ENCODE measurements around the gene PTGDS.

PTGDS gene

DNA sequence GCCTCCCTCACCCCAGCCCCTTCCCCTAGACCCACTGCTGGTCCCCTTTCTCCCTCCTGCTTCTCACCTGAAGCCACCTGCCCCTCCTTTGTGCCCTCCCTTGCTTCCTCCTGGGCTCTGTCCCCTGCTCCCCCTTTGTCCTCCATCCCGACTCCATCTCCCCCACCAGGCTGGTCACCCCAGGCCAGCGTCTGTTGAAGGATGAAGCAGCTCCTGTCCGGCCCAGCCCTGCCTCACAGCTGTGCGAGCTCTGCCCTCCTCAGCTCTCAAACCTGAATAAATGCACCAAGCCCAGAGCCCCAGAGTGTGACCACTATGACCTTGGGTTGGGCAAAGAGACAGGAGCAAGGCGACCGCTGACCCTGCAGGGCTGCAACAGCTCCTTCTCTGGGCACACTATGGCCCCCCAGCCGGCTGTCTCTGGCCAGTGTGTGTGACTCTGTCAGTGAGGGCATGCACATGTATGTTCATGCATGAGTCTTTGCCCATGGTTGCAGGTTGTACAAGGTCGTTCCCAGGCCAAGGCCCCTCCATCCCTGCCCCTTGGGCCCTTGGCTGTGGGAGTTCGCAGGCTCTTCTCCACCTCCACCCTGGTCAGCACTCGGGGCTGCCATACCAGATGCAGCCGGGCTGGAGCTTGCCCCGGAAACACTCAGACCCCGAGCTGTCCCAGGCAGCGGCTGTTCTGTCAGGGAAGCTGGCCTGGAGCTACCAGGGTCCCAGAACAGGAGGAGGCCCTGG lies 21.9 kb upstream of the PTGDS start:
- H3K4me3 ChIP-seq, result no peak overlapping the region
- no peak overlapping the region for H3K27ac ChIP-seq

DNA sequence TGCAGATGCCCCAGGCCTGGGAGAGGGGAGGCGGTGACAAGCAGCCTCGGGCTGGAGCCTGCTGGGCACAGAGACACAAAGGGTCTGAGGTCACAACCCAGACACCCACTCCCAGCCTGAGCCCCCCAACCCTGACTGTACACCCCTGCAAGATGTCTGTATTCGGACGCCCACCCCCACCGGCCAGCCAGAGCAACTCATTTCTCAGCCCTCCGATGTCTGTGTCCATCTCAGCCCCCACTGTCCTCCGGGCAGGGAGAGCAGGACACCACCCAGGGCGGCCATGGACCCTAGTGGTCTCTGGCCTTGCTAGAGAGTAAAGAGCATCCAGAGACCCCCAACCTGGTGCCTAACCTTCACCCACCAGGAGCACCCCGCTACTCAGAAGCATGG lies 21.4 kb upstream of the PTGDS start:
- H3K4me3 ChIP-seq, result no peak overlapping the region
- no peak overlapping the region for H3K27ac ChIP-seq

DNA sequence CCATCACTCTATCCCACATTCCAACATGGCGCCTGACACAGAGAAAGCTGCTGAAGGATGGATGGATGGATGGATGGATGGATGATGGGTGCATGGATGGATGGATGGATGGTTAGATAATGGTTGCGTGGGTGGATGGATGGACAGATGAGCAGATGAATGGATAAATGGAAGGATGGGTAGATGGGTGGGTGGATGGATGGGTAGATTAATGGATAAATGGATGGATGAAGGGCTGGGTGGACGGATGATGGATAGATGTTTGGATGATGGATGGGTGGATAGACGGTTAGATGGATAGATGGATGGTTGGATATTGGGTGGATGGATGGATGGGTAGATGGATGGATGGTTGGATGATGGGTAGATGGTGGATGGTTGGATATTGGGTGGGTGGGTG lies 20.7 kb upstream of the PTGDS start:
- Histone ChIP-seq H3K27ac (no peak overlapping the region), H3K4me3 (no peak overlapping the region)

DNA sequence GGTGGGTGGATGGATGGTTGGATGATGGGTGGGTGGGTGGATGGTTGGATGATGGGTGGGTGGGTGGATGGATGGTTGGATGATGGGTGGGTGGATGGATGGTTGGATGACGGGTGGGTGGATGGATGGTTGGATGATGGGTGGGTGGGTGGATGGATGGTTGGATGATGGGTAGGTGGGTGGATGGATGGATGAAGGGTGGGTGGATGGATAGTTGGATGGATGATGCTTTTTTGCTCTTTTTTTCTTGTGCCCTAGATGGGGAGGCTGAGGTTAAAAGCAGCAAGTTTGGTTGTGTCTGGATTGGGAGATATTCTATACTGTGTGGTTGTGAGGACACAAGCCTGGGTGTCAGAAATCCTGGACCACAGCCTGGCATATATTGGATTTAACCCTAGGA lies 19.8 kb upstream of the PTGDS start:
- Histone ChIP-seq H3K27ac (no peak overlapping the region), H3K4me3 (no peak overlapping the region)

DNA sequence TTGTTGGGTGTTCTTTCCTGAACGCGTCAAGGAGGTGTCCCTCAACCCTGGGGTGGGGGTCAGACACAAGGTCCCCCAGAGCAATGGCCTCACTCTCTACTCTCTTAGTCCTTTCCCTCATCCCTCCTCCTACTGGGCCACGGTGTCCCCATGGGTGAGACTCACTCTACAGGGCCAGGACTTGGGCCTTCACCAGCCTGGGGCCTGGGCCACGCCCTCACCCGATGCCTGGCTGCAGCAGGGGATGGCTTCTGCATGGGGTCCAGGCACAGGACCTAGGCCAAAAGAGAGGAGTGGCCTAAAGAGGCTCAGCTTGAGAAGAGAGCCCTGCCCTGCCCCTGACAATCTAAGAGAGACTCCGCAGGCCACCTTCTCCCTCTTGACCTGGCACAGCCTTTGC lies 19.4 kb upstream of the PTGDS start:
- Histone ChIP-seq H3K4me3 (no peak overlapping the region), H3K27ac (no peak overlapping the region)

DNA sequence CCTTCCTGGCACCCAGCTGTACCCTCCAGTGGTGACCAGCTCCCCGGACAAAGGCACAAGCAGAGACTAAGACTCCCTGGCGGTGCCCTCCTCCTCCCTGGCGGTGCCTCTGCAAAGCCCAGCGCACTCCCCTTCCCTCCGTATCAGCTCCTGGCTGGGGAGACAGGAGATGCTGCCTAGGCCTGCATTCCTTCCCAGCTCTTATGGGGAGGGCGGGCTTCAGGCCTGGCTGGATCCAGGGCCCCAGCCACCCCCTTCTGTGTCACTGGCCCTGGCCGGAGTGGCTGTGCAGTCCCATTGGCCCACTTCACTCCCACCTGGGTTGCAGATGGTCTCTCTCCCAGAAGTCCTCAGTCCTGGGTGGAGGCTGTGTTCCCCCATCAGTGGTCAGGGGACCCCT lies 18.8 kb upstream of the PTGDS start:
- H3K27ac ChIP-seq, result no peak overlapping the region

DNA sequence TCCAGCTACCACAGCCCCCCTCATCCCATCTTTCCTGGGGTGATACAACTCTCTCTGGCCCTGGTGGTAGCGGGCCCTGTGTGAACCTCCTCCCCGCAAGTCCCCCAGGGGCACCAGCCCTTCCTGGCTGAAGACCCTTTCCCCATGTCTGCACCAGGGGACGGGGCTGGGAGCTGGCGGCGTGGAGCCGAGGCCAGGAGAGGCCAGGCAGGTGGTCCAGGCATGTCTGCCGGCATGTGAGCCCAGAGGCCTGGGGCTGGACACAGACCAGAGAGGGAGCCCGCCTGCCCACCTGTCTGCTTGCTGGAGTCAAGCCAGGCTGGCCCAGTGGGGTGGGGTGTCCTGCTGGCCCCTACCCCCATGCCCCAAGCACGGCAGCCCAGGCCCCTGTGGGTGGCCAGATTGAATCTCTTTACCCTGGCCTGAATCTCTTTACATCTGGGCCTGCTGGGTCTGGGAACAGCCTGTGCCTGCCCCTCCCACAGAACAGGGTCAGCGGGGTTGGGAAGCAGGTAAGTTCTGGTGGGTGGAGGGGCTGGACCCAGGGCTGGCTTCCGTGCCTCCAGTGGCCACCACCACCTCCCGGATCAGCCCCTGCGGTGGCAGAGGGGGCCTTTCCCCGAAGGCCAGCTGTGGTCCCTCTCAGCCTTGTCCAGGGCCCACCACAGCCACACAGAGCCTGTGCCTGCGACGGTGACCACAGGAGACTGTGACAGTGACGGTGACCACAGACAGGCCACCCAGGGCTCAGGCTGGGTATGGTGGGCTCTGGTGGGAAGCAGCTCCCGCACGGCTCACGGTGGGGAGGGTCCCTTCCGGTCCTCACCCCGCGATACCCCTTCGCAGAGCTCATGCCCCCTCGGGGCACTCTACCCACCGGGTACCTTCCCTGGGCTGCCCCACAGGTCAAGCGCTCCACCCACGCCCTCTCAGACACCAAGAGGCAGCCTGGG lies 18.1 kb upstream of the PTGDS start:
- Histone ChIP-seq H3K27ac (peak overlapping the region in 6 of 21 experiments; percentile 12 to 80 (median 53)), H3K4me3 (no peak overlapping the region)

More for the DNA sequence above, 18.8 kb upstream of the PTGDS start:
- no peak overlapping the region for H3K4me3 ChIP-seq

DNA sequence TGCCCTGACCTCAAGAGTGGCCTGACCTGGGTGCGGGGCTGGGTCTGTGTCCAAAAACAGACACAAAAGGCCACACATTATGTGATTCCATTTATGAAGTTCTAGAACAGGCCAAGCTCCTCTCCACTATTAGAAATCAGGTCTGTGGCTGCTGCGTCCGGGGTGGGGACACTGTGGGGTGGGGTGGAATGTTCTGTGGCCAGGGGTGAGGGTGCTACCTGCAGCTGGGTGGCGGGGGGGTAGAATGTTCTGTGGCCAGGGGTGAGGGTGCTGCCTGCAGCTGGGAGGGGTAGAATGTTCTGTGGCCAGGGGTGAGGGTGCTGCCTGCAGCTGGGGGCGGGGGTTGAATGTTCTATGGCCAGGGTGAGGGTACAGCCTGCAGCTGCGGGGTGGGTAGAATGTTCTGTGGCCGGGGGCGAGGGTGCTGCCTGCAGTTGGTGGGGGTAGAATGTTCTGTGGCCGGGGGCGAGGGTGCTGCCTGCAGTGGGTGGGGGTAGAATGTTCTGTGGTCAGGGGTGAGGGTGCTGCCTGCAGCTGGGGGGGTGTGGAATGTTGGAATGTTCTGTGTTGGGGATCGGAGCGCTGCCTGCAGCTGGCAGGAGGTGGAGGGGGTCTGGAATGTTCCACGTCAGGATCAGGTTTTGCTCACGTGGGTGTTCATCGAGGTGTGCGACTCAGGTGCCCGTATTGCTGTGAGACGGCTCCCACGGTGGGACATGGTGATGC lies 16.9 kb upstream of the PTGDS start:
- Histone ChIP-seq H3K27ac (peak overlapping the region in 4 of 21 experiments; percentile 46 to 80 (median 64)), H3K4me3 (no peak overlapping the region)

DNA sequence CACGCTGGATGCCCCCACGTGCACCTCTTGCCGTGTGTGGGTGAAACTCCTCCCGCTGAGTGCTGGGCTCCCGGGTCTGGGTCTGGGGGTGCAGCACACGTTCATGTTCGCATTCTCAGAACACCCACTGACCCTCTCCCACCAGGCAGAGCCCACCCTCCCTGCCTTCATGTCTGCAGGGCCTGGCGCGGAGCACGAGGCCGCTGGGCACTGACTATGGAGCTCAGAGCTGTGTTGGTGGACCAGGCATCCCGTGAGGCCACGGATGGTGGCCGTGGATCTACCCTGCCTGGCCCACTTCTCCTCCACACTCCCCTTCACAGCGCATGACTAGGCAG lies 16.4 kb upstream of the PTGDS start:
- Histone ChIP-seq H3K27ac (peak overlapping the region in 4 of 21 experiments; percentile 16 to 69 (median 45)), H3K4me3 (no peak overlapping the region)

DNA sequence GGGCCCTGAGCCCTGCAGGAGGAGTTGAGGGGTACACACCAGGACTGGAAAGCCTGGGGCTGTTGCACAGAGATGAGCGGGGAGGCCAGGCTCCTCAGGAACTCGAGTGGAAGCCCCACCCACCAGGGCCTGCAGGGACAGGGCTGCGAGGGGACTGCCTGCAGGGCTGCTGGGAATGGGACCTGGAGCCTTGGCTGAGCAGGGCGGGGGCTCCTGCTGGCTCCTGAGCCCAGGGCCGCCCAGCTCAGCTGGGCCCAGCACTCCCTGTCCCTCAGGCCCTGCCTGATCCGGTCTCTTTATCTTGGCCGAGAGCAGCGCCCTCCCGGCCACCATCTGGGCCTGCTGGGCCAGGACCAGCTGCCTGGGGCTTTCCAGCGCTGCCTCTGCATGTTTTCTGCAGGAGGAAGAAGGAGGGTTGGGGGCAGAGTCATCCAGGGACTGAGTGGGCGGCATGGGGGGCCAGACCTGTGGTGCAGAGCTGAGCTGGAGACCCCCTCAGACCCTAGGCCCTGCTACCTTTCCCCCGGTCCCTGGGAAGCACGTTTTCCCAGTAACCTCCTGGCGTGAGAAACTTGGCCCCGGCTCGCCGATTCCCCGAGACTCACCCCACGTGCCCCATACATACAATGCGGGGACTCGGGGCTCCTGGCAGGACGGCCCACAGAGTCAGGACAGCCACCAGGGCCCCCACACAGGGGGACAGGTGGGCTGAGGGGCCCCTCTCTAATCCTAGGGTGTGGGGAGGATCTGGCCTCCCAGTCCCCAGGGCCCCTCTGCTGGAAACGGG lies 15.8 kb upstream of the PTGDS start:
- Histone ChIP-seq H3K4me3 (no peak overlapping the region), H3K27ac (peak overlapping the region in 9 of 21 experiments; percentile 12 to 69 (median 39))

DNA sequence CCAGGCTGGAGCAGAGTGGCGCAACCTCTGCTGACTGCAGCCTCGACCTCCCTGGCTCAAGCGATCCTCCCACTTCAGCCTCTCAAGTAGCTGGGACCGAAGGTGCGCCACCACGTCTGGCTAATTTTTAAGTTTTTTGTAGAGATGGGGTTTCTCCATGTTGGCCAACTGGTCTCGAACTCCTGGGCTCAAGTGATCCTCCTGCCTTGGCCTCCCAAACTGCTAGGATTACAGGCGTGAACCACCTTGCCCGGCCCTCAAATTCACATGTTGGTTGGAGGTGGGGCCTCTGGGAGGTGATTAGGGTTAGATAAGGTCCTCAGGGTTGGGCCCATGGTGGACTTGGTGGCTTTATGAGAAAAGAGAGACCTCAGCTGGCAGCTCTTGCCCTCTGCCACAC lies 15.1 kb upstream of the PTGDS start:
- Histone ChIP-seq H3K4me3 (no peak overlapping the region), H3K27ac (peak overlapping the region in 5 of 21 experiments; percentile 12 to 69 (median 51))

DNA sequence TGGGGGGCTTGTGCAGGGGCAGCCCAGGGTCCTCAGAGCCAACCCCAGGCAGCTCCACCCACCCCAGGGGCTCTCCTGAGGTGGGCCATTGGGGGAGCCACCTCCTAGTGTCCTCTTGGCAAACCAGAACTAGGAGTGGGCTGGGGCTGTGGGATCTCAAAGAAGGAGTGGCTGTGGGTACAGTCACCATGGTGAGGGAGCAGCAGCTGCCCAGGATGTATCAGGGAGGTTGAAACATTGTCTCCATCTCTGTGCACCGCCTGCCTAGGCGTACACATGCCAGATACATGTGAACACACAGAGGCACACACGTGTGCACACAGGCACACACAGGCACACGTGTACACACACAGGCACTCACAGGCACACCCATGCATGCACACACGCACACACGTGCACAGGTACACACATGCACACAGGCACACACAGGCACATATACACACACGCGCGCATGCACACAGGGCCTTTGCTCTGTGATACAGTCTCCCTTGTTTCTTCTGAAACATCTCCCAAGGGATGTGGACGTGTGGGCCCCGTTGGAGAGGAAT lies 14.5 kb upstream of the PTGDS start:
- H3K27ac ChIP-seq, result peak overlapping the region in 1 of 21 experiments; percentile 69
- H3K4me3 ChIP-seq, result no peak overlapping the region

DNA sequence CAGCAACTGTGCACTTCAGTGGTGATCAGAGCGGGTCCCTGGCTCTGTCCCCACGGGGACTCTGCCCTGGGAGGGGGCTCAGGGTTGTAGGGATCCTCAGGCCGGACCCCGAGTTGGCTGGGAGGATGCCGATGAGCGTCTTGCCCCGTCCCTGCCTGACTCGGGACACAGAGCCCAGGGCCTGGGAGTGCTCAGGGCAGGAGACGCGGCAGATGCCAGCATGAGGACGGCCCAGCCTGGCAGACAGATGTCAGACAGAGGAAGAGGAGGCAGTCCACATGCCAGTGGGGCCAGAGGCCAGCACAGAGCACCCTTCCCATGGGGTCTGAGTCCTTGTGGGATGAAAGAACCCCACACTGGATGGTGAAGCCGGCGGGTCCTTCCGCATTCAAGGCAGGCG lies 14.0 kb upstream of the PTGDS start:
- no peak overlapping the region for H3K4me3 ChIP-seq
- H3K27ac ChIP-seq, result peak overlapping the region in 3 of 21 experiments; percentile 0 to 37 (median 8)

DNA sequence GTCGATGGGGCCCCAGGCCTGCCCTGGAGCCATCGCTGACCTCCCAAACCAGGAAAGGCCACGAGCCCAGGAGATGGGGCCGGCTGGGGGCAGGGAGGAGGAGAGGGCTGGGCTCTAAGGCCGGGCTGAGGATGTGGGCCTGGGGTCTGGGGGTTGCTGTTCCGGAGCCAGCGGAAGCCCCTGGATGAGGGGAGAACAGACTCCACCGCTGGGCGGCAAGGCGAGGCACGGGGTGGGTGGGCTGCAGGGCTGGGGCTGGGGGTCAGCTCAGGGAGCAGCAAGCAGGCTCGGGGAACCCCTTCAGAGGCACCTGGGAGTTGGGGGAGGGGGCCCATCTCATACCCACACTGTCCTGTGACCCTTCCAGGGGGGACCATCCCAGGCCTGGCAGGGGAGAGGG lies 13.6 kb upstream of the PTGDS start:
- peak overlapping the region in 5 of 21 experiments; percentile 0 to 51 (median 11) for H3K27ac ChIP-seq
- H3K4me3 ChIP-seq, result no peak overlapping the region

DNA sequence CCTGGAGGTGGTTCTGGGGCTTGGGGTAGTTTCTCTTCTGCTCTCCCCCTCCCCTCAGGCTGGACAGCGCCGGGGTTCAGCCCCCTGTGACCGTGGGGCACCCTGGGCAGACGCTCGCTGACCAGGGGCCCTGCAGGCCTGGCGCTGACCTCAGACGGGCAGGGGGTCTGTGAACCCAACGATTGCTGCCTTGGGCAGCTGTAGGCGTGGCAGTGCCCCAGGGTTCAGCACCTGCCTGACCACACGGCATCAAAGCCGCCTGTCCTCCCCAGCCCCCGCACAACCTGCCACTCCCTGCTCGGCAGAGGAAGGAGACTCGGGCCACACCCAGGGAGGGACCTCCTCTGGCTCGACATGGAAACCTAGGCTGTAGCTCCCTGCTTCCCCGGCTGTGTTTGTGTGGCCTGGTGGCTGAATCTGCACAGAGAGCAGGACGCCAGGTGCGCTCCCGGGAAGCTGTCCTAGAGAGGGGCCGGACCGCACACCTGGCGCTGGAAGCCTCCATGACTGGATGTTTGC lies 13.1 kb upstream of the PTGDS start:
- Histone ChIP-seq H3K4me3 (no peak overlapping the region), H3K27ac (peak overlapping the region in 4 of 21 experiments; percentile 0 to 51 (median 10))

DNA sequence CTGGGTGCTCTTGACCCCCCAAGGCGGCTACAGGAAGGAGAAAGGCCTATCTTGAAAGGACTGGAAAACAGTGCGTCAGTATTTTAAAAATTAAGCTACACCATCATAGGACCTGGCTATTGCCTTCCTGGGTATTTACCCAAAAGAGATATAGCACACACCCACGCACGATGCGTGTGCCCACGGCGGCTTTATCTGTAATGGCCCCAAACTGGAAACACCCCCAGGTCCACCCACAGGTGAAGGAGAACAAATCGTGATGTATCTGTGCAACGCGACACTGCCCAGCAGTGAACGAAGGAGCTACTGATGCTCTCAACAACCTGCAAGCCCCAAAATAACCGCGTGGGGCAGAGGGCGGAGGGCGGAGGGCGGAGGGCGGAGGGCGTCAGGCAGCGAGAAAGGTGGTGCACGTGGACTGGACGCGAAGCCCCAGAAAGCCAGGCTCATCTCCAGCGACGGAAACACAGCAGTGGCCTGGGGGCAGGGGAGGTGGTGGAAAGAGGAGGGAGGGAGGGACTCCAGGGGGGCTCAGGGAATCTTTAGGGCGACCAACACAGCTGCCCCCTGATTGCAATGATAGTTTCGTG lies 12.4 kb upstream of the PTGDS start:
- Histone ChIP-seq H3K27ac (no peak overlapping the region), H3K4me3 (no peak overlapping the region)

DNA sequence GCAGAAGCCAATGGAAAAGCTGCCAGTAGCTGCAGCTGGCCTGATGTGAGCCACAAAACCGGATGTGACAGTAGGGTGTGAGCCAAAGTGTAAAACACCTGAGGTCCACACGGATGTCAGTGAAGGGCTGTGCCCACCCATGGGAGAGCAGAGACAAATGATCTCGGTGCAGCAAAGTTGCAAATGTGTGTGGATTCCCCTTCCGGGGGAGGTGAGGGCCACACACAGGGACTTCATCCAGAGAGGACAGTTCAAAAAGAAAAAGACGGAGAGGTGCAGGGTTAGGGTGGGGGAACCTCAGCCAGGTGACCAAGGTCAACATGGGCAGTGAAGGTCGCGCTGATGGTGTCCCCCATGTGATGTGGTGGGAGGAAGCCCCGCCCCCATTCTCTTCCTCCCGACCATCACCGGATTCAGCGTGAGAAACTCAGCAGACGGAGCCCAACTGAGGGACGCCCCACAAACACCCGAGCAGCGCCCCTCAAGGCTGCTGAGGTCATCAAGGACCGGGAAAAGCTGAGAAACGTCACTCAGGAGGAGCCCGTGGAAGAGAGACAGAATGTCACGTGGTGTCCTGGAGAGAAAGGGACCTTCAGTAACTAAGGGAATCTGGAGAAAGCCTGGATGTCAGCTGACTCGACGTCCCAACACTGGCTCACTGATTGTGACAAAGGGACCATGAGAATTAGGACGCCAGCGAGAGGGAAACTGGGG lies 11.4 kb upstream of the PTGDS start:
- Histone ChIP-seq H3K4me3 (no peak overlapping the region), H3K27ac (peak overlapping the region in 2 of 21 experiments; percentile 3 to 30)

All from skin epidermis (tissue), 12 donors.